SK-N-SH treated with all-trans-retinoic acid at 6 μM for 48 hours (cell line): Measurements from ENCODE around the gene BBS9.

Experiments
- ATAC-seq: fragments of 200-7000 bp; cut with Tn5 transposase; 3 replicates; pipeline ENCODE4 v1.9.1; 2020; ENCODE audit warnings: mild to moderate bottlenecking, moderate library complexity
- BACH2 ChIP-seq: fragments of 250-450 bp; sonication (Bioruptor Pico); IDR thresholded peaks from 2 replicates; pipeline ENCODE4 v1.9.0; 2021; ENCODE audit warnings: mild to moderate bottlenecking, borderline replicate concordance
- CSDC2 ChIP-seq: fragments of 250-450 bp; sonication (Bioruptor Pico); IDR thresholded peaks from 2 replicates; pipeline ENCODE4 v1.5.0; 2020; ENCODE audit warnings: mild to moderate bottlenecking, moderate library complexity
- ESRRG ChIP-seq: fragments of 250-450 bp; sonication (Bioruptor Pico); IDR thresholded peaks from 2 replicates; pipeline ENCODE4 v1.6.1; 2021; ENCODE audit warnings: mild to moderate bottlenecking
- GLIS3 ChIP-seq: fragments of 250-450 bp; sonication (Bioruptor Pico); IDR thresholded peaks from 2 replicates; pipeline ENCODE4 v1.5.0; 2020; ENCODE audit warnings: mild to moderate bottlenecking, moderate library complexity
- OSR1 ChIP-seq: fragments of 250-450 bp; sonication (Bioruptor Pico); IDR thresholded peaks from 2 replicates; pipeline ENCODE4 v1.8.0; 2022; ENCODE audit warnings: moderate library complexity, mild to moderate bottlenecking, inconsistent platforms
- PATZ1 ChIP-seq: fragments of 250-450 bp; sonication (Bioruptor Pico); IDR thresholded peaks from 2 replicates; pipeline ENCODE4 v1.8.0; 2020; ENCODE audit warnings: mild to moderate bottlenecking, moderate library complexity, borderline replicate concordance
- PPARA ChIP-seq: fragments of 250-450 bp; sonication (Bioruptor Pico); IDR thresholded peaks from 2 replicates; pipeline ENCODE4 v1.5.0; 2020; ENCODE audit warnings: mild to moderate bottlenecking, borderline replicate concordance
- SNAI2 ChIP-seq: fragments of 250-450 bp; sonication (Bioruptor Pico); IDR thresholded peaks from 2 replicates; pipeline ENCODE4 v1.5.0; 2020; ENCODE audit warnings: mild to moderate bottlenecking, moderate library complexity
- TCF4 ChIP-seq: fragments of 250-450 bp; sonication (Bioruptor Pico); IDR thresholded peaks from 2 replicates; pipeline ENCODE4 v1.8.0; 2021; ENCODE audit warnings: mild to moderate bottlenecking, moderate library complexity, borderline replicate concordance
- TOX ChIP-seq: fragments of 250-450 bp; sonication (Bioruptor Pico); IDR thresholded peaks from 2 replicates; pipeline ENCODE4 v1.8.0; 2021; ENCODE audit warnings: mild to moderate bottlenecking, moderate library complexity, borderline replicate concordance
- TSHZ2 ChIP-seq: fragments of 250-450 bp; sonication (Bioruptor Pico); IDR thresholded peaks from 2 replicates; pipeline ENCODE4 v1.5.0; 2020; ENCODE audit warnings: mild to moderate bottlenecking, moderate library complexity
- ZC3H10 ChIP-seq: fragments of 250-450 bp; sonication (Bioruptor Pico); IDR thresholded peaks from 2 replicates; pipeline ENCODE4 v1.5.1; 2021; ENCODE audit warnings: mild to moderate bottlenecking, moderate library complexity
- ZFP3 ChIP-seq: fragments of 250-450 bp; sonication (Bioruptor Pico); IDR thresholded peaks from 2 replicates; pipeline ENCODE4 v1.5.0; 2020; ENCODE audit warnings: mild to moderate bottlenecking, moderate library complexity
- ZFP30 ChIP-seq: fragments of 450-650 bp; formaldehyde crosslinking; IDR thresholded peaks from 2 replicates; pipeline ENCODE4 v1.5.0; 2022; ENCODE audit warnings: mild to moderate bottlenecking, moderate library complexity
- ZNF565 ChIP-seq: fragments of 450-650 bp; formaldehyde crosslinking; conservative IDR thresholded peaks from 2 replicates; pipeline ENCODE4 v1.5.0; 2020; ENCODE audit warnings: low read depth, mild to moderate bottlenecking, moderate library complexity
- ZNF70 ChIP-seq: fragments of 450-650 bp; formaldehyde crosslinking; IDR thresholded peaks from 2 replicates; pipeline ENCODE4 v1.5.0; 2020; ENCODE audit warnings: mild to moderate bottlenecking, moderate library complexity
- ZNF8 ChIP-seq: fragments of 450-650 bp; formaldehyde crosslinking; IDR thresholded peaks from 2 replicates; pipeline ENCODE4 v1.5.0; 2020; ENCODE audit warnings: mild to moderate bottlenecking, moderate library complexity
- TF ChIP-seq, protein P1 (sequence below): fragments of 250-450 bp; sonication (Bioruptor Pico); IDR thresholded peaks from 2 replicates; pipeline ENCODE4 v1.5.1; 2021; ENCODE audit warnings: mild to moderate bottlenecking, moderate library complexity
- TF ChIP-seq, protein P2 (sequence below): fragments of 250-450 bp; sonication (Bioruptor Pico); IDR thresholded peaks from 2 replicates; pipeline ENCODE4 v1.8.0; 2021; ENCODE audit warnings: low read depth, mild to moderate bottlenecking, moderate library complexity, borderline replicate concordance
- TF ChIP-seq, protein P3 (sequence below): fragments of 250-450 bp; sonication (Bioruptor Pico); IDR thresholded peaks from 2 replicates; pipeline ENCODE4 v1.5.1; 2020; ENCODE audit warnings: low read depth, mild to moderate bottlenecking, moderate library complexity

BBS9 gene

GRCh38 chr7:33539659-33540400, 410.5 kb downstream of the BBS9 start:
- TF ChIP-seq, protein P1, sequence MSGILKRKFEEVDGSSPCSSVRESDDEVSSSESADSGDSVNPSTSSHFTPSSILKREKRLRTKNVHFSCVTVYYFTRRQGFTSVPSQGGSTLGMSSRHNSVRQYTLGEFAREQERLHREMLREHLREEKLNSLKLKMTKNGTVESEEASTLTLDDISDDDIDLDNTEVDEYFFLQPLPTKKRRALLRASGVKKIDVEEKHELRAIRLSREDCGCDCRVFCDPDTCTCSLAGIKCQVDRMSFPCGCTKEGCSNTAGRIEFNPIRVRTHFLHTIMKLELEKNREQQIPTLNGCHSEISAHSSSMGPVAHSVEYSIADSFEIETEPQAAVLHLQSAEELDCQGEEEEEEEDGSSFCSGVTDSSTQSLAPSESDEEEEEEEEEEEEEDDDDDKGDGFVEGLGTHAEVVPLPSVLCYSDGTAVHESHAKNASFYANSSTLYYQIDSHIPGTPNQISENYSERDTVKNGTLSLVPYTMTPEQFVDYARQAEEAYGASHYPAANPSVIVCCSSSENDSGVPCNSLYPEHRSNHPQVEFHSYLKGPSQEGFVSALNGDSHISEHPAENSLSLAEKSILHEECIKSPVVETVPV (CRISPR knock-in tag), result no peak
- no peak for TF ChIP-seq PPARA (CRISPR knock-in tag)
- no peak for ATAC-seq

DNA sequence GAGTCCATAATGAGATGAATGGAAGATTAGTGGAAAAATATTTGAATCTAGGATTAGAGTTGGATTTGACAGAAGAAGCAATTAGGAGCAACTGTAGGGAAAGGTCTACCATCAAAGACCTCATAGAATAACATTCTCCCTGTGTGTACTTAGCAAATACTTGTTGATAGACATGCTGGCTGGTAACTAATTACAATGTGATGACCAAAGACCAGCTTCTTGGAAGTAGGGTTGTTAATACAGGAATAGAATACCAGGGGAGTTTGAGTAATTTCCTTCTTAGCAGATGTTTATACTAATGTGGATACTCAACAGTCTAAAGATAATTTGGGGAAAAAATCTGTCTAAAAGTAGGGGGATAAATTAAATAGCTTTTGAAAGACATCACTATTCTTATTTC, 418.5 kb downstream of the BBS9 start:
- TF ChIP-seq TOX (CRISPR knock-in tag), result no peak
- TF ChIP-seq, protein P2, sequence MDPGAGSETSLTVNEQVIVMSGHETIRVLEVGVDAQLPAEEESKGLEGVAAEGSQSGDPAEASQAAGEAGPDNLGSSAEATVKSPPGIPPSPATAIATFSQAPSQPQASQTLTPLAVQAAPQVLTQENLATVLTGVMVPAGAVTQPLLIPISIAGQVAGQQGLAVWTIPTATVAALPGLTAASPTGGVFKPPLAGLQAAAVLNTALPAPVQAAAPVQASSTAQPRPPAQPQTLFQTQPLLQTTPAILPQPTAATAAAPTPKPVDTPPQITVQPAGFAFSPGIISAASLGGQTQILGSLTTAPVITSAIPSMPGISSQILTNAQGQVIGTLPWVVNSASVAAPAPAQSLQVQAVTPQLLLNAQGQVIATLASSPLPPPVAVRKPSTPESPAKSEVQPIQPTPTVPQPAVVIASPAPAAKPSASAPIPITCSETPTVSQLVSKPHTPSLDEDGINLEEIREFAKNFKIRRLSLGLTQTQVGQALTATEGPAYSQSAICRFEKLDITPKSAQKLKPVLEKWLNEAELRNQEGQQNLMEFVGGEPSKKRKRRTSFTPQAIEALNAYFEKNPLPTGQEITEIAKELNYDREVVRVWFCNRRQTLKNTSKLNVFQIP (CRISPR knock-in tag), result no peak
- TF ChIP-seq, protein P1 (CRISPR knock-in tag), result no peak
- no peak for TF ChIP-seq ZNF565 (CRISPR knock-in tag)
- TF ChIP-seq ZFP3 (CRISPR knock-in tag), result no peak
- TF ChIP-seq ZC3H10 (CRISPR knock-in tag), result no peak
- no peak for TF ChIP-seq GLIS3 (CRISPR knock-in tag)
- no peak for TF ChIP-seq SNAI2 (CRISPR knock-in tag)
- TF ChIP-seq BACH2 (CRISPR knock-in tag), result no peak
- TF ChIP-seq ZFP30 (CRISPR knock-in tag), result no peak
- TF ChIP-seq CSDC2 (CRISPR knock-in tag), result no peak
- no peak for TF ChIP-seq ZNF8 (CRISPR knock-in tag)
- no peak for TF ChIP-seq PATZ1 (CRISPR knock-in tag)
- no peak for TF ChIP-seq ESRRG
- TF ChIP-seq PPARA (CRISPR knock-in tag), result no peak
- TF ChIP-seq, protein P3, sequence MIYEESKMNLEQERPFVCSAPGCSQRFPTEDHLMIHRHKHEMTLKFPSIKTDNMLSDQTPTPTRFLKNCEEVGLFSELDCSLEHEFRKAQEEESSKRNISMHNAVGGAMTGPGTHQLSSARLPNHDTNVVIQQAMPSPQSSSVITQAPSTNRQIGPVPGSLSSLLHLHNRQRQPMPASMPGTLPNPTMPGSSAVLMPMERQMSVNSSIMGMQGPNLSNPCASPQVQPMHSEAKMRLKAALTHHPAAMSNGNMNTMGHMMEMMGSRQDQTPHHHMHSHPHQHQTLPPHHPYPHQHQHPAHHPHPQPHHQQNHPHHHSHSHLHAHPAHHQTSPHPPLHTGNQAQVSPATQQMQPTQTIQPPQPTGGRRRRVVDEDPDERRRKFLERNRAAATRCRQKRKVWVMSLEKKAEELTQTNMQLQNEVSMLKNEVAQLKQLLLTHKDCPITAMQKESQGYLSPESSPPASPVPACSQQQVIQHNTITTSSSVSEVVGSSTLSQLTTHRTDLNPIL (CRISPR knock-in tag), result no peak
- no peak for TF ChIP-seq ZNF70 (CRISPR knock-in tag)
- ATAC-seq, result no peak

GRCh38 chr7:33550363-33550762, 421.0 kb downstream of the BBS9 start:
- no peak for ATAC-seq
- TF ChIP-seq ZNF565 (CRISPR knock-in tag), result no peak
- TF ChIP-seq SNAI2 (CRISPR knock-in tag), result no peak
- no peak for TF ChIP-seq PPARA (CRISPR knock-in tag)
- no peak for TF ChIP-seq TCF4 (CRISPR knock-in tag)
- TF ChIP-seq, protein P1 (CRISPR knock-in tag), result no peak
- no peak for TF ChIP-seq ZC3H10 (CRISPR knock-in tag)
- no peak for TF ChIP-seq ZFP3 (CRISPR knock-in tag)
- no peak for TF ChIP-seq TSHZ2
- no peak for TF ChIP-seq ZNF70 (CRISPR knock-in tag)
- TF ChIP-seq, protein P2 (CRISPR knock-in tag), result no peak
- TF ChIP-seq OSR1 (CRISPR knock-in tag), result no peak
- TF ChIP-seq CSDC2 (CRISPR knock-in tag), result no peak
- no peak for TF ChIP-seq GLIS3 (CRISPR knock-in tag)
